G401.6 (cell line): Measurements from ENCODE around the gene SLC25A27.
"Not testable (repeated sequence)": the region's sequence is repeated elsewhere in the genome, so short reads cannot be mapped to it uniquely, and the experiment has no call there.

Source experiments
- FAIRE-seq: peaks from 2 replicates; lab custom pipeline; 2012; peaks lifted over from hg19 to GRCh38; lab: Jason Lieb, UNC

The SLC25A27 gene

GRCh38 chr6:46652603-46653438, at the start of gene SLC25A27, which contains the start of gene CYP39A1:
TSS of gene SLC25A27 (plus strand) at chr6:46652975. CDS start at chr6:46653193, 218 bp downstream.
TSS of gene CYP39A1 (minus strand) at chr6:46652818. CDS start at chr6:46652582, 236 bp downstream.
- FAIRE-seq: peak; percentile 41

GRCh38 chr6:46605091-46605797, 47.5 kb upstream of the SLC25A27 start:
- FAIRE-seq: no peak

GRCh38 chr6:46606338-46606737, 46.4 kb upstream of the SLC25A27 start:
- FAIRE-seq: no peak

GRCh38 chr6:46610862-46611553, 41.8 kb upstream of the SLC25A27 start:
- no peak for FAIRE-seq

GRCh38 chr6:46612645-46613044, 40.1 kb upstream of the SLC25A27 start:
- FAIRE-seq: no peak

- FAIRE-seq: no peak
These were observed 34.0 kb upstream of the SLC25A27 start for GRCh38 chr6:46618726-46619125.

- FAIRE-seq: peak; percentile 92
These were observed 26.4 kb upstream of the SLC25A27 start for GRCh38 chr6:46626228-46626909.

GRCh38 chr6:46626976-46627375, 25.8 kb upstream of the SLC25A27 start:
- FAIRE-seq: no peak

- FAIRE-seq: no peak
These were observed 24.3 kb upstream of the SLC25A27 start for GRCh38 chr6:46628498-46628897.

- FAIRE-seq: no peak
These were observed 23.8 kb upstream of the SLC25A27 start for GRCh38 chr6:46628976-46629375.

GRCh38 chr6:46629691-46630090, 23.1 kb upstream of the SLC25A27 start:
- FAIRE-seq: no peak

GRCh38 chr6:46632053-46632452, 20.7 kb upstream of the SLC25A27 start:
- FAIRE-seq: no peak

GRCh38 chr6:46635462-46635861, 17.3 kb upstream of the SLC25A27 start:
- FAIRE-seq: no peak

- no peak for FAIRE-seq
These were observed 15.6 kb upstream of the SLC25A27 start for GRCh38 chr6:46637145-46637544.

GRCh38 chr6:46637933-46638332, 14.8 kb upstream of the SLC25A27 start:
- FAIRE-seq: no peak

GRCh38 chr6:46638650-46639049, 14.1 kb upstream of the SLC25A27 start:
- FAIRE-seq: no peak

- FAIRE-seq: no peak
These were observed 9.6 kb upstream of the SLC25A27 start for GRCh38 chr6:46642928-46643751.

- FAIRE-seq: no peak
These were observed 7.5 kb upstream of the SLC25A27 start for GRCh38 chr6:46645265-46645664.

- not testable (repeated sequence) for FAIRE-seq
These were observed 4.7 kb upstream of the SLC25A27 start for GRCh38 chr6:46648108-46648507.

- FAIRE-seq: no peak
These were observed 3.8 kb upstream of the SLC25A27 start for GRCh38 chr6:46648869-46649492.

GRCh38 chr6:46651006-46651405, 1.8 kb upstream of the SLC25A27 start:
- no peak for FAIRE-seq
